ENCODE data around the gene RAD51B.

Gene RAD51B

GRCh38 chr14:68596211-68596610 lies 776.6 kb downstream of the RAD51B start:
- H3K4me1 ChIP-seq (ENCODE audit: control insufficient read depth, insufficient read depth, low read length): peaks cover 16% of the 10 kb centered on the region
- H3K27ac ChIP-seq (ENCODE audit: extremely low read depth, low read depth, low read length): no peak overlapping the region

GRCh38 chr14:68596701-68597100 lies 777.1 kb downstream of the RAD51B start:
- TF ChIP-seq ZIC2 (tag by site-specific recombination; IDR thresholded peaks at IDR 0.05) (no peak), KLF9 (tag by site-specific recombination; IDR thresholded peaks at IDR 0.05; ENCODE audit: low read depth) (no peak), PRDM2 (tag by site-specific recombination; IDR thresholded peaks at IDR 0.05; ENCODE audit: borderline replicate concordance) (no peak), ZNF580 (tag by site-specific recombination; IDR thresholded peaks at IDR 0.05) (no peak), ZBTB6 (tag by site-specific recombination; IDR thresholded peaks at IDR 0.05) (no peak), ZNF623 (tag by site-specific recombination; IDR thresholded peaks at IDR 0.05) (no peak), ZNF280D (tag by site-specific recombination; IDR thresholded peaks at IDR 0.05) (no peak), ZBTB21 (tag by site-specific recombination; IDR thresholded peaks at IDR 0.05) (no peak)
- no peak overlapping the region for H3K27ac ChIP-seq (ENCODE audit: extremely low read depth, low read depth, low read length)
- H3K9me3 ChIP-seq (ENCODE audit: control insufficient read depth, insufficient read depth, low read depth, low read length): no peaks in the 10 kb centered on the region
- peaks cover 16% of the 10 kb centered on the region for H3K4me1 ChIP-seq (ENCODE audit: control insufficient read depth, insufficient read depth, low read length)
- H3K36me3 ChIP-seq (ENCODE audit: control insufficient read depth in 2 of 2, insufficient read depth in 1 of 2, low read length in 2 of 2): no peaks in the 10 kb centered on the region
- ChIA-PET POLR2A (interaction anchor here (0.6 kb wide), 1 partner anchor 734 kb away, joined by 5 read pairs; no protein-coding TSS in a partner anchor), CTCF (no interaction called here)
- no peak overlapping the region for H3K4me3 ChIP-seq (ENCODE audit: low read depth, low read length)

More at GRCh38 chr14:68596211-68596610, 776.6 kb downstream of the RAD51B start:
- POLR2A ChIA-PET: interaction anchor here (0.6 kb wide), 1 partner anchor 734 kb away, joined by 5 read pairs; no protein-coding TSS in a partner anchor
- no peaks in the 10 kb centered on the region for H3K9me3 ChIP-seq (ENCODE audit: control insufficient read depth, insufficient read depth, low read depth, low read length)
- H3K4me3 ChIP-seq (ENCODE audit: low read depth, low read length): no peak overlapping the region
- H3K36me3 ChIP-seq (ENCODE audit: control insufficient read depth in 2 of 2, insufficient read depth in 1 of 2, low read length in 2 of 2): no peaks in the 10 kb centered on the region
- CTCF ChIA-PET: interaction anchor here (0.6 kb wide), 1 partner anchor 15 kb away, joined by 3 read pairs; no protein-coding TSS in a partner anchor
- no peak for TF ChIP-seq ZNF426 (tag by site-specific recombination; IDR thresholded peaks at IDR 0.05)
- TF ChIP-seq ZNF114 (tag by site-specific recombination; IDR thresholded peaks at IDR 0.05): no peak
- no peak for TF ChIP-seq ZNF350 (tag by site-specific recombination; IDR thresholded peaks at IDR 0.05)
- TF ChIP-seq PRDM4 (tag by site-specific recombination; IDR thresholded peaks at IDR 0.05): no peak
- TF ChIP-seq ZNF600 (tag by site-specific recombination; IDR thresholded peaks at IDR 0.05): no peak
- no peak for TF ChIP-seq MEIS1 (CRISPR knock-in tag; IDR thresholded peaks at IDR 0.05; ENCODE audit: borderline replicate concordance)
- TF ChIP-seq ZNF610 (tag by site-specific recombination; IDR thresholded peaks at IDR 0.05; ENCODE audit: borderline replicate concordance): no peak

Measured in HEK293 (cell line).